ENCODE measurements around the gene MGAT4B. TPM values are rescaled to one million over a fixed set of nuclear protein-coding genes. Genes with fewer than 3 reads are reported as not detected.

Gene MGAT4B
- total RNA-seq (2022) (610 and 613 TPM in 2 replicates), Bru-seq, nascent RNA (percentile 85 among the genes with signal in this experiment), BruChase-seq, experiment 1, labeled RNA remaining after a 6-hour chase (percentile 97 among the genes with signal in this experiment), BruChase-seq, experiment 2, labeled RNA remaining after a 2-hour chase (percentile 94 among the genes with signal in this experiment)
- long read RNA-seq, transcript MGAT4B-201 (15 exons, 2,446 nt): major isoform, 211 of 405 reads
- long read RNA-seq, transcript MGAT4B-202 (14 exons, 3,027 nt): minor isoform, 6 of 405 reads
- long read RNA-seq, partial matches to known transcripts: 128 of 405 reads
- long read RNA-seq, other reads (novel, unspliced or antisense): 58 of 405 reads

DNA sequence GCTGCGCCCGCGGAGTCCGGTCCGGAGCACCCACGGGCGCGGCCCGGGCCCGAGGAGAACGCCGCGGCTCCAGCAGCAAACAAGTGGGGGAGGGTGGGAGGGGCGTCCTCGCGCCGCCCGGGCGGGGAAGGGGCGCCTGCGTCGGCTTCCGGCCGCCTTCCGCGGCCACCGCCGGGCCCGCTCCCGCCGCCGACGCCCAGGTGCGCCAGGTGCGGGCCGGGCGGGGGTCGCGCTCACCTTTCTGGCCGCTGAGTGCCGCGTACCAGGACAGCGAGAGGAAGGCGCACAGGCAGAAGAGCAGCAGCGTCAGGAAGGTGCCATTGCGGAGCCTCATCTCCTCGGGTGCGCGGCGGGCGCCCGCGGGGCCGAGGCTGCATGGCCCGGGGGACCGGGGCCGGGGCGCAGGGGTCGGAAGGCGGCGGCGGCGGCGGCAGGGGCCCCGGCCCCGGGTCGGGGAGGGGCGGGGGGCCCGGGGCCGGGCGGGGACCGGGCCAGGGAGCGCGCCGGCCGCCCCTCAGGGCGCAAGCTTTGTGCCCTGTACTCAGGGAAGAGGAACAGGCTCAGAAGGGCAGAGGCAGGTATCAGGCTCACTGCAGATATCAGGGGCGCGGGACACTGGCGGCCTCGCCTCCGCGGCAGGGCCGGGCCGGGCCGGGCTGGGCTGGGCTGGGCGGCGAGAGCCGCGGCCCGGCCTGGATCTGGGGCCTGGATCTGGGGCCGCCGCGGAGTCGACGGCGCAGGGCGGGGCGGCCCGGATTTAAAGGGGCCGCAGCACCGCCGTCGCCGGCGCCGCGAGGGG, at the start of gene MGAT4B:
Gene MGAT4B (minus strand): TSS at position 617 of the 799 bp plus-strand sequence. CDS start 283 bp downstream, at position 334.
- CTCF ChIA-PET: interaction anchor here (0.5 kb wide), 1 partner anchor 59 kb away, joined by 4 read pairs; no protein-coding TSS in a partner anchor
- Mint-ChIP-seq H3K9me3 (ENCODE audit: low read depth, unreplicated experiment) (no peaks in the 10 kb centered on the region), H3K4me3 (ENCODE audit: low read depth, unreplicated experiment) (peak within 1 kb of the TSS; percentile 95), H3K27me3 (ENCODE audit: unreplicated experiment) (no peaks in the 10 kb centered on the region), H3K4me1 (ENCODE audit: low read depth, unreplicated experiment) (peaks cover 26% of the 10 kb centered on the region), H3K36me3 (ENCODE audit: insufficient read depth, unreplicated experiment) (peaks cover 88% of the 10 kb centered on the region), H3K27ac (ENCODE audit: unreplicated experiment) (peak within 1 kb of the TSS; percentile 93)
- BruUV-seq (replicated peaks): no TSS peak
- TF ChIP-seq, protein P1, sequence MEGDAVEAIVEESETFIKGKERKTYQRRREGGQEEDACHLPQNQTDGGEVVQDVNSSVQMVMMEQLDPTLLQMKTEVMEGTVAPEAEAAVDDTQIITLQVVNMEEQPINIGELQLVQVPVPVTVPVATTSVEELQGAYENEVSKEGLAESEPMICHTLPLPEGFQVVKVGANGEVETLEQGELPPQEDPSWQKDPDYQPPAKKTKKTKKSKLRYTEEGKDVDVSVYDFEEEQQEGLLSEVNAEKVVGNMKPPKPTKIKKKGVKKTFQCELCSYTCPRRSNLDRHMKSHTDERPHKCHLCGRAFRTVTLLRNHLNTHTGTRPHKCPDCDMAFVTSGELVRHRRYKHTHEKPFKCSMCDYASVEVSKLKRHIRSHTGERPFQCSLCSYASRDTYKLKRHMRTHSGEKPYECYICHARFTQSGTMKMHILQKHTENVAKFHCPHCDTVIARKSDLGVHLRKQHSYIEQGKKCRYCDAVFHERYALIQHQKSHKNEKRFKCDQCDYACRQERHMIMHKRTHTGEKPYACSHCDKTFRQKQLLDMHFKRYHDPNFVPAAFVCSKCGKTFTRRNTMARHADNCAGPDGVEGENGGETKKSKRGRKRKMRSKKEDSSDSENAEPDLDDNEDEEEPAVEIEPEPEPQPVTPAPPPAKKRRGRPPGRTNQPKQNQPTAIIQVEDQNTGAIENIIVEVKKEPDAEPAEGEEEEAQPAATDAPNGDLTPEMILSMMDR (IDR thresholded peaks at IDR 0.05; ENCODE audit: unreplicated experiment): no peak
- intact Hi-C loops (cut with micrococcal nuclease; ENCODE audit: unreplicated experiment): no loop called here
- peak; percentile 87 for DNase-seq

DNA sequence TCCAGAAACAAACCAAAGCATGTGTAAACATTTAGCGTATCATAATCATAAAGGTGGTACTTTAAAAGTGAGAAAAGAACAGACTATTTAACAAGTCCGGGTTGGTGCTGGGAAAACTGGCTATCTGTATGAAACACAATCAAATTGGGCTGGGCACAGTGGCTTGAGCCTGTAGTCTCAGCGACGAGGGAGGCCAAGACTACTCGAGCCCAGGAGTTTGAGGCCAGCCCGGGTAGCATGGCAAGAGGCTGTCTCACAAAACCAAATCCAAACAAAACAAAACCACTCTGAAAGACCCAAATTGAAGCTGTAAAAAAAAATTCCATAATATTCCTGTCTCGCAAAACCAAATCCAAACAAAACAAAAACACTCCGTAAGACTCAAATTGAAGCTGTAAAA, 47.7 kb upstream of the MGAT4B start:
- Mint-ChIP-seq H3K27me3 (ENCODE audit: unreplicated experiment) (no peaks in the 10 kb centered on the region), H3K4me3 (ENCODE audit: low read depth, unreplicated experiment) (no peak overlapping the region), H3K4me1 (ENCODE audit: low read depth, unreplicated experiment) (no peaks in the 10 kb centered on the region), H3K27ac (ENCODE audit: unreplicated experiment) (no peak overlapping the region), H3K9me3 (ENCODE audit: low read depth, unreplicated experiment) (no peaks in the 10 kb centered on the region), H3K36me3 (ENCODE audit: insufficient read depth, unreplicated experiment) (peaks cover 44% of the 10 kb centered on the region)
- CTCF ChIA-PET: no interaction called here
- no peak for DNase-seq
- intact Hi-C loops (cut with micrococcal nuclease; ENCODE audit: unreplicated experiment): no loop called here
- TF ChIP-seq, protein P1 (IDR thresholded peaks at IDR 0.05; ENCODE audit: unreplicated experiment): no peak
- BruUV-seq (replicated peaks): no TSS peak

DNA sequence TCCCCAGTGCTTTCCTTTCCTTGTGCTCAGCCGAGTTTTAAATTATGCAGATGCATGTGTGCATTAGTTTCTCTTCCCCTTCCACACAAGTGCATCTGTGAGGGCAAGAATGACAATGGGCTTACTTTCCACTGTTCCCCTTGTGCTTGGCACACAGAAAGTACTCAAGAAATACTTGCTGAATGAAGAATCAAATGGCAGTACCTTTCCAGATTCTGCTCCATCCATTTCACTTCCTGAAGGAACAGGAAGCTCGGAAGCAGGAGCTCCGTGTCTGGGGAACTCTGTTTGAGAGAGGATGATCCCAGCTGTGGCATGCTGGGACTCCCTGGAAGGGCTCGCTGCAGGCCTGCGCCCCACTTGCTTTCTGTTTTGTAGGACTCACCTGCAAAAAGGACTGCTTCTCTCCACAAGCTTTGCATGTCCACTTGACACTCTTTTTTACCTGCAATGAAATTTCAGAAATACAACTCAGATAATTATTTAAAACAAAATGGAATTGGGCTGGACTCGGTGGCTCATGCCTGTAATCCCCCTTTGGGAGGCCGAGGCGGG, 46.4 kb upstream of the MGAT4B start:
- Mint-ChIP-seq H3K27me3 (ENCODE audit: unreplicated experiment) (no peaks in the 10 kb centered on the region), H3K9me3 (ENCODE audit: low read depth, unreplicated experiment) (no peaks in the 10 kb centered on the region), H3K27ac (ENCODE audit: unreplicated experiment) (no peak overlapping the region), H3K4me1 (ENCODE audit: low read depth, unreplicated experiment) (no peaks in the 10 kb centered on the region), H3K4me3 (ENCODE audit: low read depth, unreplicated experiment) (no peak overlapping the region), H3K36me3 (ENCODE audit: insufficient read depth, unreplicated experiment) (peaks cover 31% of the 10 kb centered on the region)
- intact Hi-C loops (cut with micrococcal nuclease; ENCODE audit: unreplicated experiment): no loop called here
- TF ChIP-seq, protein P1 (IDR thresholded peaks at IDR 0.05; ENCODE audit: unreplicated experiment): no peak
- CTCF ChIA-PET: interaction anchor here (0.7 kb wide), 1 partner anchor 34 kb away, joined by 3 read pairs; no protein-coding TSS in a partner anchor
- no peak for DNase-seq
- no TSS peak for BruUV-seq (replicated peaks)

DNA sequence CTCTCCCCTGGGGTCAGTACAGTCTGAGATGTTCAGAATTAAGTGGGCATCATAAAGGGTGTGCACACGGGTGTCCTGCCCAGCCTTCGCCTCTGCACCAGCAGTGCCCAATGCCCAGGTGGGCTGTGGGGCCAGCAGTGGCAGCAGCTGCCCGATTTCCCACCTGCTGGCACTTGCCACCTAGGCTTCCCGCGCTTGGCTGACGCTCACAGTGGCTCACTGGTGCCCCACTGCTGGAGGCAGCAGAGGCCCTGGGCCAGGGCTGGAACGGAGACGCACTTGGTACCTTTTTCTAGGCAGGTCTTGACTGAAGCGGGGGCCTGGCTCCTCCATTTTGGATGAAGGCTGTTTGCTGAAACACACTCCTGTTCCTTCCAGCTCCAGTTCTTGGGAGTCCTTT, 35.0 kb upstream of the MGAT4B start:
- Mint-ChIP-seq H3K27me3 (ENCODE audit: unreplicated experiment) (no peaks in the 10 kb centered on the region), H3K36me3 (ENCODE audit: insufficient read depth, unreplicated experiment) (peaks cover 86% of the 10 kb centered on the region), H3K9me3 (ENCODE audit: low read depth, unreplicated experiment) (no peaks in the 10 kb centered on the region), H3K4me1 (ENCODE audit: low read depth, unreplicated experiment) (peaks cover 6% of the 10 kb centered on the region), H3K27ac (ENCODE audit: unreplicated experiment) (peak overlapping the region; percentile 24), H3K4me3 (ENCODE audit: low read depth, unreplicated experiment) (no peak overlapping the region)
- DNase-seq: no peak
- no TSS peak for BruUV-seq (replicated peaks)
- TF ChIP-seq, protein P1 (IDR thresholded peaks at IDR 0.05; ENCODE audit: unreplicated experiment): no peak
- CTCF ChIA-PET: no interaction called here
- intact Hi-C loops (cut with micrococcal nuclease; ENCODE audit: unreplicated experiment): no loop called here
